Sigmoid colon (tissue), 7 donors: Measurements from ENCODE around the gene PLIN4. TPM values are rescaled to one million over a fixed set of nuclear protein-coding genes. Genes with fewer than 3 reads are reported as not detected.

Source experiments
- DNase-seq: peaks from one replicate; pipeline ENCODE4 v3.0.0-alpha.2; 2019
- H3K27ac ChIP-seq, 4 donors: fragments of 200-600 bp; sonication (generic); one replicate each; pipeline ENCODE4 v1.5.1; 2016 to 2019; ENCODE audit warnings: mild to moderate bottlenecking in 1 of 4
- H3K27me3 ChIP-seq, 3 donors: fragments of 200-600 bp; sonication (generic); one replicate each; pipeline ENCODE4 v1.5.1; 2019; ENCODE audit warnings: mild to moderate bottlenecking in 1 of 3
- H3K36me3 ChIP-seq, 4 donors: fragments of 200-600 bp; sonication (generic); one replicate each; pipeline ENCODE4 v1.5.1; 2016 to 2019
- H3K4me1 ChIP-seq, 4 donors: fragments of 200-600 bp; sonication (generic); one replicate each; pipeline ENCODE4 v1.5.1; 2017 to 2019
- H3K4me3 ChIP-seq, 4 donors: fragments of 200-600 bp; sonication (generic); one replicate each; pipeline ENCODE4 v1.5.1; 2017 to 2019; ENCODE audit warnings: mild to moderate bottlenecking in 2 of 4, moderate library complexity in 1 of 4
- H3K9me3 ChIP-seq, 4 donors: fragments of 200-600 bp in 3 of 4; sonication (generic) in 3 of 4; one replicate each; pipeline versions ENCODE4 v1.5.1 to v1.6.1; 2013 to 2019
- CTCF ChIP-seq, 4 experiments: fragments of 450-650 bp in 3 of 4; fragments of 200-600 bp in 1 of 4; IDR thresholded peaks; one replicate each; pipeline ENCODE4 v1.5.1; 2016 to 2019; ENCODE audit warnings: antibody characterized with exemption in 4 of 4, mild to moderate bottlenecking in 3 of 4, moderate library complexity in 2 of 4
- EP300 ChIP-seq, 4 donors: sonication (generic); formaldehyde crosslinking; IDR thresholded peaks; one replicate each; pipeline ENCODE4 v1.6.1; 2017; ENCODE audit warnings: antibody characterized with exemption in 4 of 4
- POLR2A ChIP-seq, 2 donors: fragments of 450-650 bp; IDR thresholded peaks; one replicate each; pipeline ENCODE4 v1.6.1; 2016; ENCODE audit warnings: antibody characterized with exemption in 2 of 2, mild to moderate bottlenecking in 2 of 2, moderate library complexity in 2 of 2
- POLR2AphosphoS5 ChIP-seq, 4 donors: sonication (generic); formaldehyde crosslinking; IDR thresholded peaks; one replicate each; pipeline ENCODE4 v1.6.1; 2017; ENCODE audit warnings: antibody characterized with exemption in 4 of 4
- WGBS, 2 donors: extraction: QIAGEN DNeasy Blood & Tissue Kit; methylation state at CpG; one replicate each; pipeline ENCODE4 v1.1.7; 2013; 5-methylcytosine and 5-hydroxymethylcytosine counted together
- intact Hi-C: fragments of 100-400 bp; cut with DNase I; formaldehyde crosslinking; loops from one replicate; pipeline ENCODE4 v1.15.1; 2023
- polyA plus RNA-seq, 3 donors: library from polyadenylated mRNA; stranded (reverse); fragments of 200-250 nt; gene quantifications; one replicate each; pipeline ENCODE4 v1.2.3, GENCODE V29; 2013
- total RNA-seq, 4 donors: library from RNA; depleted of rRNA; stranded (reverse); fragments of >200 nt; gene quantifications; one replicate each; pipeline ENCODE4 v1.1.0, GENCODE V29; 2016
- donor health status: healthy with polysubstance abuse.
- donor health status: Bipolar disorder and iron deficiency.
- donor health status: healthy.

Gene PLIN4
- total and polyA plus RNA-seq, 7 donors, result 0.69 to 71.7 (median 41.3) TPM

GRCh38 chr19:4504891-4505569, 13.3 kb downstream of the PLIN4 start:
- Histone ChIP-seq H3K27me3 (no peaks in the 10 kb centered on the region), H3K4me1 (peaks cover 0 to 47% (median 34%) of the 10 kb centered on the region in 4 donors), H3K4me3 (no peak overlapping the region), H3K36me3 (peaks cover 19 to 83% (median 56%) of the 10 kb centered on the region in 4 donors), H3K27ac (peak overlapping the region in 3 of 4 donors; percentile 42 to 66 (median 63)), H3K9me3 (no peaks in the 10 kb centered on the region)
- 78 to 91% methylated on average over 15 of the region's 15 CpGs for WGBS, 2 donors
- intact Hi-C loops, result no loop called here
- TF ChIP-seq POLR2AphosphoS5 (IDR thresholded peaks at IDR 0.05) (peak in 1 of 4 donors; percentile 3), EP300 (IDR thresholded peaks at IDR 0.05) (no peak)
- no peak for DNase-seq

- no peak overlapping the region for H3K4me3 ChIP-seq
- DNase-seq, result peak; percentile 67
- 91 to 93% methylated on average over 23 of the region's 23 CpGs for WGBS, 2 donors
- H3K27ac ChIP-seq, result peak overlapping the region in 3 of 4 donors; percentile 26 to 66 (median 63)
- H3K4me1 ChIP-seq, result peaks cover 0 to 44% (median 33%) of the 10 kb centered on the region in 4 donors
- peaks cover 19 to 91% (median 56%) of the 10 kb centered on the region in 4 donors for H3K36me3 ChIP-seq
- no peaks in the 10 kb centered on the region for H3K9me3 ChIP-seq
- intact Hi-C loops, result no loop called here
- no peaks in the 10 kb centered on the region for H3K27me3 ChIP-seq
- no peak for TF ChIP-seq POLR2A (IDR thresholded peaks at IDR 0.05)
- no peak for TF ChIP-seq CTCF (IDR thresholded peaks at IDR 0.05)
- TF ChIP-seq EP300 (IDR thresholded peaks at IDR 0.05), result no peak
- no peak for TF ChIP-seq POLR2AphosphoS5 (IDR thresholded peaks at IDR 0.05)
Observed at GRCh38 chr19:4504297-4504701, 14.0 kb downstream of the PLIN4 start.

GRCh38 chr19:4503825-4504170, 14.5 kb downstream of the PLIN4 start:
- 93 to 94% methylated on average over 10 of the region's 10 CpGs for WGBS, 2 donors
- H3K4me3 ChIP-seq, result no peak overlapping the region
- intact Hi-C loops, result no loop called here
- H3K36me3 ChIP-seq, result peaks cover 19 to 94% (median 57%) of the 10 kb centered on the region in 4 donors
- peaks cover 0 to 43% (median 32%) of the 10 kb centered on the region in 4 donors for H3K4me1 ChIP-seq
- DNase-seq, result no peak
- no peaks in the 10 kb centered on the region for H3K9me3 ChIP-seq
- no peaks in the 10 kb centered on the region for H3K27me3 ChIP-seq
- no peak for TF ChIP-seq CTCF (IDR thresholded peaks at IDR 0.05)
- no peak for TF ChIP-seq POLR2AphosphoS5 (IDR thresholded peaks at IDR 0.05)
- no peak for TF ChIP-seq POLR2A (IDR thresholded peaks at IDR 0.05)
- TF ChIP-seq EP300 (IDR thresholded peaks at IDR 0.05), result no peak
- H3K27ac ChIP-seq, result peak overlapping the region in 3 of 4 donors; percentile 49 to 66 (median 63)

GRCh38 chr19:4503132-4503824, 15.0 kb downstream of the PLIN4 start:
- peaks cover 19 to 94% (median 59%) of the 10 kb centered on the region in 4 donors for H3K36me3 ChIP-seq
- peaks cover 0 to 38% (median 27%) of the 10 kb centered on the region in 4 donors for H3K4me1 ChIP-seq
- H3K27ac ChIP-seq, result peak overlapping the region in 3 of 4 donors; percentile 49 to 66 (median 52)
- WGBS, 2 donors, result 91 to 93% methylated on average over 25 of the region's 25 CpGs
- H3K27me3 ChIP-seq, result no peaks in the 10 kb centered on the region
- peak; percentile 65 for DNase-seq
- no peak overlapping the region for H3K4me3 ChIP-seq
- intact Hi-C loops, result no loop called here
- no peaks in the 10 kb centered on the region for H3K9me3 ChIP-seq
- TF ChIP-seq POLR2A (IDR thresholded peaks at IDR 0.05) (no peak), CTCF (IDR thresholded peaks at IDR 0.05) (no peak), EP300 (IDR thresholded peaks at IDR 0.05) (no peak), POLR2AphosphoS5 (IDR thresholded peaks at IDR 0.05) (no peak)
